HG02610 (cell line): Measurements from ENCODE around the gene HPCAL1.

Source experiments
- ATAC-seq: cut with Tn5 transposase; IDR thresholded peaks from one replicate; pipeline ENCODE4 v1.9.1; 2021; ENCODE audit warnings: mild to moderate bottlenecking, moderate library complexity; ENCODE audit not compliant: unreplicated experiment

Gene HPCAL1

GRCh38 chr2:10301941-10302478, 694 bp upstream of the HPCAL1 start:
- no peak for ATAC-seq

GRCh38 chr2:10303181-10303693, 533 bp downstream of the HPCAL1 start:
- ATAC-seq: peak; percentile 11

GRCh38 chr2:10303694-10304378, 1.1 kb downstream of the HPCAL1 start:
- no peak for ATAC-seq

- ATAC-seq: no peak
These were observed 2.0 kb downstream of the HPCAL1 start for GRCh38 chr2:10304458-10305253.

GRCh38 chr2:10305254-10305635, 2.5 kb downstream of the HPCAL1 start:
- ATAC-seq: no peak

- ATAC-seq: no peak
These were observed 3.0 kb downstream of the HPCAL1 start for GRCh38 chr2:10305715-10306114.

- no peak for ATAC-seq
These were observed 4.3 kb downstream of the HPCAL1 start for GRCh38 chr2:10306901-10307463.

- ATAC-seq: no peak
These were observed 5.0 kb downstream of the HPCAL1 start for GRCh38 chr2:10307561-10308156.

GRCh38 chr2:10308866-10309265, 6.2 kb downstream of the HPCAL1 start:
- ATAC-seq: no peak

GRCh38 chr2:10309286-10309685, 6.6 kb downstream of the HPCAL1 start:
- no peak for ATAC-seq

GRCh38 chr2:10310309-10310888, 7.7 kb downstream of the HPCAL1 start:
- ATAC-seq: no peak

- ATAC-seq: no peak
These were observed 9.0 kb downstream of the HPCAL1 start for GRCh38 chr2:10311736-10312135.

- no peak for ATAC-seq
These were observed 9.8 kb downstream of the HPCAL1 start for GRCh38 chr2:10312437-10312957.

GRCh38 chr2:10316336-10316735, 13.6 kb downstream of the HPCAL1 start:
- no peak for ATAC-seq

GRCh38 chr2:10316860-10317259, 14.2 kb downstream of the HPCAL1 start:
- no peak for ATAC-seq

- ATAC-seq: no peak
These were observed 14.9 kb downstream of the HPCAL1 start for GRCh38 chr2:10317646-10318045.

- ATAC-seq: no peak
These were observed 15.6 kb downstream of the HPCAL1 start for GRCh38 chr2:10318345-10318744.

GRCh38 chr2:10319892-10320574, 17.3 kb downstream of the HPCAL1 start:
- no peak for ATAC-seq

GRCh38 chr2:10320575-10320931, 17.8 kb downstream of the HPCAL1 start:
- ATAC-seq: no peak

- no peak for ATAC-seq
These were observed 18.2 kb downstream of the HPCAL1 start for GRCh38 chr2:10320933-10321332.
